T follicular helper cell (primary cell): ENCODE measurements around the gene AMBRA1.
"Not testable (repeated sequence)": the region's sequence is repeated elsewhere in the genome, so short reads cannot be mapped to it uniquely, and the experiment has no call there.

Experiments used
- DNase-seq: peaks from one replicate; pipeline ENCODE4 v3.0.0-alpha.2; 2020; ENCODE audit warnings: low read depth

Gene AMBRA1

GRCh38 chr11:46382646-46383403 lies 211.0 kb downstream of the AMBRA1 start:
- no peak for DNase-seq

- DNase-seq = no peak
Measured at GRCh38 chr11:46381819-46382645, 211.8 kb downstream of the AMBRA1 start.

- DNase-seq = no peak
Measured at GRCh38 chr11:46381048-46381818, 212.6 kb downstream of the AMBRA1 start, which contains the start of gene MDK. Gene MDK (plus strand): TSS chr11:46381669. CDS start chr11:46382058, 389 bp downstream.

- DNase-seq = no peak
Measured at GRCh38 chr11:46380340-46381047, 213.3 kb downstream of the AMBRA1 start.

- DNase-seq = not testable (repeated sequence)
Measured at GRCh38 chr11:46379482-46380293, 214.1 kb downstream of the AMBRA1 start.

GRCh38 chr11:46378811-46379481 lies 214.9 kb downstream of the AMBRA1 start:
- DNase-seq = no peak

GRCh38 chr11:46378296-46378695 lies 215.5 kb downstream of the AMBRA1 start:
- no peak for DNase-seq

- DNase-seq = no peak
Measured at GRCh38 chr11:46377831-46378230, 216.0 kb downstream of the AMBRA1 start.

GRCh38 chr11:46377290-46377689 lies 216.5 kb downstream of the AMBRA1 start:
- DNase-seq = no peak

- DNase-seq = no peak
Measured at GRCh38 chr11:46376258-46377050, 217.4 kb downstream of the AMBRA1 start.

- DNase-seq = no peak
Measured at GRCh38 chr11:46375392-46376101, 218.3 kb downstream of the AMBRA1 start.

GRCh38 chr11:46374815-46375214 lies 219.0 kb downstream of the AMBRA1 start:
- DNase-seq = no peak

- DNase-seq = no peak
Measured at GRCh38 chr11:46373787-46374740, 219.8 kb downstream of the AMBRA1 start.

GRCh38 chr11:46372501-46372900 lies 221.3 kb downstream of the AMBRA1 start:
- not testable (repeated sequence) for DNase-seq

GRCh38 chr11:46372086-46372485 lies 221.7 kb downstream of the AMBRA1 start:
- no peak for DNase-seq

GRCh38 chr11:46371262-46371661 lies 222.6 kb downstream of the AMBRA1 start:
- not testable (repeated sequence) for DNase-seq

GRCh38 chr11:46370253-46370652 lies 223.6 kb downstream of the AMBRA1 start:
- DNase-seq = no peak
